Neuronal stem cell (in vitro differentiated cells): ENCODE data around the gene DELE1.

ENCODE experiments used
- DNase-seq: peaks from one replicate; pipeline ENCODE4 v3.0.0-alpha.2; 2013; ENCODE audit warnings: low spot score
- H2AFZ ChIP-seq: one replicate; pipeline ENCODE4 v1.6.1; 2013; ENCODE audit warnings: mild to moderate bottlenecking, low read length, inconsistent platforms
- H2AK5ac ChIP-seq: 2 replicates; pipeline ENCODE4 v1.6.1; 2013; ENCODE audit warnings: low read depth, mild to moderate bottlenecking, inconsistent platforms, low read length, moderate library complexity, mixed read lengths
- H2BK120ac ChIP-seq: 2 replicates; pipeline ENCODE4 v1.6.1; 2013; ENCODE audit warnings: low read depth, mild to moderate bottlenecking, inconsistent platforms, low read length, moderate library complexity, mixed read lengths
- H2BK12ac ChIP-seq: one replicate; pipeline ENCODE4 v1.6.1; 2013; ENCODE audit warnings: low read length, inconsistent platforms
- H2BK15ac ChIP-seq: 2 replicates; pipeline ENCODE4 v1.6.1; 2013; ENCODE audit warnings: mild to moderate bottlenecking, low read length, inconsistent platforms, mixed read lengths
- H2BK5ac ChIP-seq: one replicate; pipeline ENCODE4 v1.6.1; 2013; ENCODE audit warnings: inconsistent platforms, mild to moderate bottlenecking, low read length, moderate library complexity
- H3K14ac ChIP-seq: one replicate; pipeline ENCODE4 v1.6.1; 2013; ENCODE audit warnings: low read length, inconsistent platforms
- H3K18ac ChIP-seq: 2 replicates; pipeline ENCODE4 v1.6.1; 2013; ENCODE audit warnings: low read length, inconsistent platforms
- H3K23ac ChIP-seq: 2 replicates; pipeline ENCODE4 v1.6.1; 2013; ENCODE audit warnings: low read depth, mild to moderate bottlenecking, mixed read lengths, low read length, inconsistent platforms; ENCODE audit not compliant: poor library complexity
- H3K27ac ChIP-seq: replicated peaks from 3 replicates; pipeline ENCODE4 v1.5.1; 2013; ENCODE audit warnings: low read length, inconsistent platforms
- H3K27me3 ChIP-seq, 3 experiments: 2 replicates each; pipeline ENCODE4 v1.6.1; 2013; ENCODE audit warnings: low read length in 3 of 3, mild to moderate bottlenecking in 2 of 3, inconsistent platforms in 1 of 3, low read depth in 1 of 3, mixed read lengths in 1 of 3, moderate library complexity in 1 of 3; ENCODE audit not compliant: control insufficient read depth in 3 of 3, insufficient read depth in 3 of 3
- H3K36me3 ChIP-seq, 2 donors: replicated peaks in 1 of 2; 2 replicates each; pipeline ENCODE4 v1.6.1; 2013; ENCODE audit warnings: low read length in 2 of 2; ENCODE audit not compliant: control insufficient read depth in 2 of 2, insufficient read depth in 2 of 2
- H3K4ac ChIP-seq: 2 replicates; pipeline ENCODE4 v1.6.1; 2013; ENCODE audit warnings: inconsistent platforms, mild to moderate bottlenecking, low read length, moderate library complexity
- H3K4me1 ChIP-seq, 2 donors: 1 replicate in 1 of 2; 2 replicates in 1 of 2; pipeline ENCODE4 v1.6.1; 2013; ENCODE audit warnings: low read length in 2 of 2, low read depth in 1 of 2; ENCODE audit not compliant: control insufficient read depth in 2 of 2, insufficient read depth in 1 of 2
- H3K4me2 ChIP-seq: one replicate; pipeline ENCODE4 v1.6.1; 2013; ENCODE audit warnings: mild to moderate bottlenecking, low read length, inconsistent platforms; ENCODE audit not compliant: insufficient read depth, poor library complexity, severe bottlenecking
- H3K4me3 ChIP-seq, 2 donors: 2 replicates each; pipeline ENCODE4 v1.5.1; 2013; ENCODE audit warnings: low read length in 2 of 2, mild to moderate bottlenecking in 2 of 2, inconsistent platforms in 1 of 2, moderate library complexity in 1 of 2
- H3K79me1 ChIP-seq: one replicate; pipeline ENCODE4 v1.6.1; 2013; ENCODE audit warnings: low read depth, mild to moderate bottlenecking, inconsistent platforms, low read length, moderate library complexity
- H3K9ac ChIP-seq: one replicate; pipeline ENCODE4 v1.6.1; 2013; ENCODE audit warnings: mild to moderate bottlenecking, low read depth, low read length, inconsistent platforms; ENCODE audit not compliant: poor library complexity
- H3K9me3 ChIP-seq, 2 donors: replicated peaks in 1 of 2; 2 replicates each; pipeline versions ENCODE3 to v1.6.1; 2013; ENCODE audit warnings: low read length in 2 of 2, mild to moderate bottlenecking in 2 of 2, inconsistent platforms in 1 of 2, low read depth in 1 of 2, mixed read lengths in 1 of 2, moderate library complexity in 1 of 2; ENCODE audit not compliant: control insufficient read depth in 2 of 2, insufficient read depth in 1 of 2
- H4K8ac ChIP-seq: one replicate; pipeline ENCODE4 v1.6.1; 2013; ENCODE audit warnings: low read depth, mild to moderate bottlenecking, inconsistent platforms, low read length, moderate library complexity
- H4K91ac ChIP-seq: one replicate; pipeline ENCODE4 v1.6.1; 2013; ENCODE audit warnings: low read length, low read depth, mild to moderate bottlenecking, inconsistent platforms; ENCODE audit not compliant: poor library complexity
- WGBS, 2 donors: extraction: QIAGEN DNeasy Blood & Tissue Kit; methylation state at CpG; one replicate each; pipeline ENCODE4 v1.1.7; 2013; ENCODE audit warnings: missing lambda C conversion rate in 2 of 2, mixed read lengths in 1 of 2; ENCODE audit not compliant: insufficient read length in 2 of 2, insufficient replicate concordance in 1 of 2; ENCODE audit errors: extremely low coverage in 2 of 2; 5-methylcytosine and 5-hydroxymethylcytosine counted together

DELE1 gene

DNA sequence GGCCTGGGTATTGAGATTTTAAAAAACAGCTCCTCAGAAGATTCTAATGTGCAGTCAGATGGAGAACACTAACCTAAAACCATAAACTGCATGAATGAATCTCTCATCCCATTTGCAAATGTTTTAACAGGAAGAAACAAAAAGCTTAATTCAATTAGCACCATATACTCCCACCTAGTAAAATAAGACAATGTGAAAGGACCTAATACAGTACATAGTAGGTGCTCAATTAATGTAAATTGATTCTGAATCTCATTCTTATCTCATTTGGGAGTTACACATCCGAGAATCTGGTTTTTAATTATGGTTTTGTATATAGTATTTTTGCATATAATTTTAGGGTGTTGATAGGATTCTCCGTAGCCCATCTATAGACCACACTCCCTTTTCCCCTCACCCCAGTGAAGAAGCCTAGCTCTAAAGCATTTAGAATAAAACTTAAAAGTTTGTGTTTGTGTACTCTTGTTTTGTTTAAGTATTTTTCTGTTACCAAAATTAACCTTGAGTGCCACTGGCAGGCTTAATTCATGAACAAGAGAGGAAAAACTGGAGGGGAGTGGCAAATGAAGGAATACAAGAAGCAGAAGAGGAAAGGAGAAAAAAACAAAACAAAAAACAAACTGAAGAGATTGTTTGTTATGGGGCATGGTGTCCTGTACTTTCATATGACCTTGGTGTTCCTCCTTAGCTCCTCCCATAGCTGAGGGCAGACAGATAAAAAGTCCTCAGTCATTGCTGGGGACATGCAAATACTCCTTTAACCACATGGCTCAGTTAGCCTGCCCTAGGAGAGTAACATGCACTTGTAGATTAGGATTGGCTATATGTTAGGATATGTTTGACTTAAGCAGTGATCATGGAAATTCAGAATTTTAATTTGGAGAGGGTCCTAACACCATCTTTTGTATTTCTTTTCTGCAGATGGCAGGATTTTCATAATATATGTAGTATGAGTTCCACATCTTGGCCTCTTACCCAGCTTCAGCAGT is 46.4 kb downstream of the DELE1 start:
- Histone ChIP-seq H3K27ac (no peak overlapping the region), H3K9ac (no peak overlapping the region), H3K18ac (no peak overlapping the region), H4K91ac (no peak overlapping the region), H2BK120ac (no peak overlapping the region), H2AK5ac (no peak overlapping the region), H3K14ac (no peak overlapping the region), H2BK5ac (no peak overlapping the region), H4K8ac (no peak overlapping the region), H3K4ac (no peak overlapping the region), H3K27me3 (no peaks in the 10 kb centered on the region), H3K79me1 (peaks cover 2% of the 10 kb centered on the region), H2BK12ac (no peak overlapping the region), H3K9me3 (no peaks in the 10 kb centered on the region), H3K4me1 (peaks cover 1 to 4% of the 10 kb centered on the region in 2 donors), H2AFZ (peak overlapping the region; percentile 93), H3K23ac (no peak overlapping the region), H3K4me2 (peak overlapping the region; percentile 68), H3K36me3 (peaks cover 4 to 40% of the 10 kb centered on the region in 2 donors), H3K4me3 (peak overlapping the region in 1 of 2 donors; percentile 71), H2BK15ac (no peak overlapping the region)
- no CpG with 5 or more reads among the region's 2 CpGs for WGBS, 2 donors
- DNase-seq, result no peak

DNA sequence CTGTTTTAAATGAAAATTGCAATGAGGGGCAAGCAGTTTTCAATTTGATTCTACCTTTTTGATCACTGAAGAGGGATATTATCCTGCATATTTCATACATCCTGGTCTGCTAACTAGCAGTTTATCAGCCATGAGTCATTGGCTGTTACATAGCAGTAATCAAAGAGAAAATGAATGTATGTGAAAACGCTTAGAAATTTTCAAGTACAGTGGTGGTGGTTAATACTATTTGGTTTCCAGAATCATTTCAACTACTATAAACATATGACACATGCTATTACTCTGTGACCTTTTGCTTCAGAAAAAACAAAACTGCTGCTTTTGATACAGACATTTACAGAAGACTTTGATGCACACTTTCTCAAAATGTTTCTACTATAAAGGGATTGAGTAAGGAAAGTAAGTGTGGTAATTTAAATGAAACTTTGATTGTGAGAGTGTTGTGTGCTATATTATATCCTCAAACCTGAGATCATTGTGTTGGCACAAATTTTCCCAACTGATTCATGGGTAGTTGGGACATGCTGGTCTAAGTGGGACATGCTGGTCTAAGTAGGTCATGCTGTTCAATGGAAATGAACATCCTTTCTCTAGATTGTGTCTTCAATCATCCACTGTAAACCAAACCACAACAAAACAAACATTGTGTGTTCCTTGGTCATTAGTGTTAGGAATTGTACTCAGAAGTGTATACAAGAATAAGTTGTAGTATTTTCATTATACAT is 50.4 kb downstream of the DELE1 start:
- Histone ChIP-seq H3K27me3 (no peaks in the 10 kb centered on the region), H3K9ac (no peak overlapping the region), H3K9me3 (no peaks in the 10 kb centered on the region), H2BK15ac (no peak overlapping the region), H3K23ac (no peak overlapping the region), H4K91ac (no peak overlapping the region), H2AK5ac (no peak overlapping the region), H3K14ac (no peak overlapping the region), H3K4me2 (no peak overlapping the region), H3K27ac (no peak overlapping the region), H2AFZ (no peak overlapping the region), H3K79me1 (peaks cover 2% of the 10 kb centered on the region), H3K4me1 (peaks cover 0 to 4% of the 10 kb centered on the region in 2 donors), H2BK5ac (no peak overlapping the region), H3K36me3 (peaks cover 11 to 76% of the 10 kb centered on the region in 2 donors), H3K18ac (no peak overlapping the region), H3K4me3 (no peak overlapping the region), H2BK12ac (no peak overlapping the region), H4K8ac (no peak overlapping the region), H3K4ac (no peak overlapping the region), H2BK120ac (no peak overlapping the region)
- WGBS, 2 donors, result no CpG with 5 or more reads among the region's 1 CpG
- DNase-seq, result no peak

- H3K23ac ChIP-seq, result no peak overlapping the region
- H3K4ac ChIP-seq, result no peak overlapping the region
- no peak overlapping the region for H2AK5ac ChIP-seq
- no peak overlapping the region for H2BK12ac ChIP-seq
- H3K36me3 ChIP-seq, result peaks cover 20 to 90% of the 10 kb centered on the region in 2 donors
- no peak overlapping the region for H2BK120ac ChIP-seq
- H2AFZ ChIP-seq, result no peak overlapping the region
- no peak overlapping the region for H2BK5ac ChIP-seq
- H3K4me1 ChIP-seq, result no peaks in the 10 kb centered on the region
- no peaks in the 10 kb centered on the region for H3K27me3 ChIP-seq
- no peak overlapping the region for H3K14ac ChIP-seq
- H3K18ac ChIP-seq, result no peak overlapping the region
- peaks cover 2% of the 10 kb centered on the region for H3K79me1 ChIP-seq
- no peak for DNase-seq
- H3K27ac ChIP-seq, result no peak overlapping the region
- H3K4me3 ChIP-seq, result no peak overlapping the region
- no peak overlapping the region for H4K91ac ChIP-seq
- no peak overlapping the region for H2BK15ac ChIP-seq
- no peaks in the 10 kb centered on the region for H3K9me3 ChIP-seq
- no peak overlapping the region for H3K9ac ChIP-seq
- WGBS, 2 donors, result no CpG with 5 or more reads among the region's 6 CpGs
- no peak overlapping the region for H4K8ac ChIP-seq
- H3K4me2 ChIP-seq, result no peak overlapping the region
These were observed 52.5 kb downstream of the DELE1 start for GRCh38 chr5:141976176-141976575.

DNA sequence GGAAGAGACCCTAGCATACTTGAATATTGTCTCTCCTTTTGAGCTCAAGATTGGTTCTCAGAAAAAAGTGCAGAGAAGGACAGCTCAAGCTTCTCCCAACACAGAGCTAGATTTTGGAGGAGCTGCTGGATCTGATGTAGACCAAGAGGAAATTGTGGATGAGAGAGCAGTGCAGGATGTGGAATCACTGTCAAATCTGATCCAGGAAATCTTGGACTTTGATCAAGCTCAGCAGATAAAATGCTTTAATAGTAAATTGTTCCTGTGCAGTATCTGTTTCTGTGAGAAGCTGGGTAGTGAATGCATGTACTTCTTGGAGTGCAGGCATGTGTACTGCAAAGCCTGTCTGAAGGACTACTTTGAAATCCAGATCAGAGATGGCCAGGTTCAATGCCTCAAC is 54.7 kb downstream of the DELE1 start:
- Histone ChIP-seq H4K8ac (no peak overlapping the region), H3K14ac (no peak overlapping the region), H3K79me1 (no peaks in the 10 kb centered on the region), H2BK12ac (no peak overlapping the region), H3K9ac (no peak overlapping the region), H3K18ac (no peak overlapping the region), H4K91ac (no peak overlapping the region), H3K36me3 (peaks cover 21 to 96% of the 10 kb centered on the region in 2 donors), H2BK120ac (no peak overlapping the region), H3K4me2 (no peak overlapping the region), H2BK5ac (no peak overlapping the region), H3K4me3 (no peak overlapping the region), H3K27ac (no peak overlapping the region), H3K4ac (no peak overlapping the region), H3K9me3 (no peaks in the 10 kb centered on the region), H2AK5ac (no peak overlapping the region), H3K4me1 (no peaks in the 10 kb centered on the region), H2AFZ (no peak overlapping the region), H3K23ac (no peak overlapping the region), H2BK15ac (no peak overlapping the region), H3K27me3 (no peaks in the 10 kb centered on the region)
- no peak for DNase-seq
